HepG2 (cell line): ENCODE results near the gene SLC22A31. TPM values are rescaled to one million over a fixed set of nuclear protein-coding genes. Genes with fewer than 3 reads are reported as not detected.

Source experiments
- EED ChIP-seq: sonication (generic); formaldehyde crosslinking; IDR thresholded peaks from 2 replicates; pipeline ENCODE4 v1.5.0; 2020; ENCODE audit warnings: mild to moderate bottlenecking, missing genetic modification reagents
- ESRRA ChIP-seq: sonication (generic); formaldehyde crosslinking; IDR thresholded peaks from 2 replicates; pipeline ENCODE4 v1.5.1; 2020; ENCODE audit warnings: mild to moderate bottlenecking, low read depth, missing genetic modification reagents
- FOXP1 ChIP-seq, 2 experiments: fragments of 450-650 bp in 1 of 2; IDR thresholded peaks; 2 replicates each; pipeline ENCODE4 v1.6.1; 2017 to 2018; ENCODE audit warnings: antibody characterized with exemption in 1 of 2
- JUND ChIP-seq: sonication (generic); formaldehyde crosslinking; IDR thresholded peaks from 2 replicates; pipeline ENCODE4 v1.8.0; 2022; ENCODE audit warnings: mild to moderate bottlenecking, missing genetic modification reagents
- MED1 ChIP-seq: sonication (generic); formaldehyde crosslinking; IDR thresholded peaks from 2 replicates; pipeline ENCODE4 v1.4.0; 2020; ENCODE audit warnings: missing genetic modification reagents
- PRMT3 ChIP-seq: sonication (generic); formaldehyde crosslinking; IDR thresholded peaks from 2 replicates; pipeline ENCODE4 v1.8.1; 2022; ENCODE audit warnings: low read depth, mild to moderate bottlenecking, moderate library complexity, missing genetic modification reagents, borderline replicate concordance
- RARG ChIP-seq: sonication (generic); formaldehyde crosslinking; IDR thresholded peaks from 2 replicates; pipeline ENCODE4 v1.4.0; 2020; ENCODE audit warnings: low read depth, mild to moderate bottlenecking, missing genetic modification reagents
- TCF7 ChIP-seq: sonication (generic); IDR thresholded peaks from 2 replicates; pipeline ENCODE4 v1.6.1; 2016; ENCODE audit warnings: antibody characterized with exemption, low read depth
- TGIF2 ChIP-seq: IDR thresholded peaks from 2 replicates; pipeline ENCODE4 v1.6.1; 2016; ENCODE audit warnings: control low read depth, missing compliant biosample characterization
- XBP1 ChIP-seq: sonication (generic); formaldehyde crosslinking; IDR thresholded peaks from 2 replicates; pipeline ENCODE4 v1.5.0; 2020; ENCODE audit warnings: missing genetic modification reagents
- ZFP90 ChIP-seq: sonication (generic); formaldehyde crosslinking; IDR thresholded peaks from 2 replicates; pipeline ENCODE4 v1.8.0; 2022; ENCODE audit warnings: missing genetic modification reagents, mild to moderate bottlenecking, inconsistent platforms, borderline replicate concordance
- ZNF3 ChIP-seq: IDR thresholded peaks from 2 replicates; pipeline ENCODE4 v1.7.0; 2017; ENCODE audit warnings: inconsistent platforms
- ZNF496 ChIP-seq: sonication (generic); formaldehyde crosslinking; IDR thresholded peaks from 2 replicates; pipeline ENCODE4 v1.8.1; 2023; ENCODE audit warnings: mild to moderate bottlenecking, moderate library complexity, missing genetic modification reagents; ENCODE audit not compliant: insufficient replicate concordance
- ZNF501 ChIP-seq: sonication (generic); formaldehyde crosslinking; IDR thresholded peaks from 2 replicates; pipeline ENCODE4 v1.5.1; 2020; ENCODE audit warnings: mild to moderate bottlenecking, moderate library complexity, missing genetic modification reagents
- ZNF556 ChIP-seq: sonication (generic); formaldehyde crosslinking; IDR thresholded peaks from 2 replicates; pipeline ENCODE4 v1.4.0; 2020; ENCODE audit warnings: mild to moderate bottlenecking, missing genetic modification reagents, borderline replicate concordance
- ZNF746 ChIP-seq: sonication (generic); formaldehyde crosslinking; IDR thresholded peaks from 2 replicates; pipeline ENCODE4 v1.8.0; 2022; ENCODE audit warnings: mild to moderate bottlenecking, missing genetic modification reagents
- ZNF816 ChIP-seq: sonication (generic); formaldehyde crosslinking; IDR thresholded peaks from 2 replicates; pipeline ENCODE4 v1.8.0; 2022; ENCODE audit warnings: missing genetic modification reagents, mild to moderate bottlenecking, borderline replicate concordance
- ZNF841 ChIP-seq: sonication (generic); formaldehyde crosslinking; IDR thresholded peaks from 2 replicates; pipeline ENCODE4 v1.8.1; 2023; ENCODE audit warnings: missing genetic modification reagents, borderline replicate concordance
- ZZZ3 ChIP-seq: sonication (generic); formaldehyde crosslinking; IDR thresholded peaks from 2 replicates; pipeline ENCODE4 v1.4.0; 2020; ENCODE audit warnings: missing genetic modification reagents, mild to moderate bottlenecking, borderline replicate concordance
- polyA plus RNA-seq, 8 experiments: library from polyadenylated mRNA; depleted of rRNA in 3 of 8; stranded (reverse) in 7 of 8; unstranded in 1 of 8; fragments of >200 nt; fragmentation: Illumina TruSeq in 4 of 8; extraction: Trizol in 4 of 8; gene quantifications; 2 replicates each; pipeline versions ENCODE4 v1.2.1 to v1.2.3, GENCODE V29; 2011 to 2016; ENCODE audit warnings: low read depth in 4 of 8, missing spikeins in 1 of 8, mixed read lengths in 1 of 8; ENCODE audit not compliant: insufficient read depth in 1 of 8
- total RNA-seq, 5 experiments: library from RNA; depleted of rRNA; stranded (reverse); fragments of >200 nt; fragmentation: Illumina TruSeq; extraction: Trizol; gene quantifications; 2 replicates each; pipeline ENCODE4 v1.2.3, GENCODE V29; 2016; ENCODE audit warnings: low read depth in 1 of 5
- TF ChIP-seq, protein P1 (sequence below): sonication (generic); formaldehyde crosslinking; IDR thresholded peaks from 2 replicates; pipeline ENCODE4 v1.4.0; 2020; ENCODE audit warnings: missing genetic modification reagents
- TF ChIP-seq, protein P2 (sequence below): sonication (generic); formaldehyde crosslinking; IDR thresholded peaks from 2 replicates; pipeline ENCODE4 v1.8.1; 2023; ENCODE audit warnings: mild to moderate bottlenecking, missing genetic modification reagents
- TF ChIP-seq, protein P3 (sequence below): IDR thresholded peaks from 2 replicates; pipeline ENCODE4 v1.6.1; 2016
- TF ChIP-seq, protein P4 (sequence below): sonication (generic); formaldehyde crosslinking; IDR thresholded peaks from 2 replicates; pipeline ENCODE4 v1.8.1; 2023; ENCODE audit warnings: mild to moderate bottlenecking, missing genetic modification reagents, borderline replicate concordance
- TF ChIP-seq, protein P5 (sequence below): sonication (generic); formaldehyde crosslinking; IDR thresholded peaks from 2 replicates; pipeline ENCODE4 v1.9.0; 2021; ENCODE audit warnings: missing genetic modification reagents, borderline replicate concordance

The SLC22A31 gene
- total and polyA plus RNA-seq, 2 of the 13 experiments (the other 11 are each of a cell fraction or from before 2014, with no cell fraction given) = 67.3 to 83.3 TPM

DNA sequence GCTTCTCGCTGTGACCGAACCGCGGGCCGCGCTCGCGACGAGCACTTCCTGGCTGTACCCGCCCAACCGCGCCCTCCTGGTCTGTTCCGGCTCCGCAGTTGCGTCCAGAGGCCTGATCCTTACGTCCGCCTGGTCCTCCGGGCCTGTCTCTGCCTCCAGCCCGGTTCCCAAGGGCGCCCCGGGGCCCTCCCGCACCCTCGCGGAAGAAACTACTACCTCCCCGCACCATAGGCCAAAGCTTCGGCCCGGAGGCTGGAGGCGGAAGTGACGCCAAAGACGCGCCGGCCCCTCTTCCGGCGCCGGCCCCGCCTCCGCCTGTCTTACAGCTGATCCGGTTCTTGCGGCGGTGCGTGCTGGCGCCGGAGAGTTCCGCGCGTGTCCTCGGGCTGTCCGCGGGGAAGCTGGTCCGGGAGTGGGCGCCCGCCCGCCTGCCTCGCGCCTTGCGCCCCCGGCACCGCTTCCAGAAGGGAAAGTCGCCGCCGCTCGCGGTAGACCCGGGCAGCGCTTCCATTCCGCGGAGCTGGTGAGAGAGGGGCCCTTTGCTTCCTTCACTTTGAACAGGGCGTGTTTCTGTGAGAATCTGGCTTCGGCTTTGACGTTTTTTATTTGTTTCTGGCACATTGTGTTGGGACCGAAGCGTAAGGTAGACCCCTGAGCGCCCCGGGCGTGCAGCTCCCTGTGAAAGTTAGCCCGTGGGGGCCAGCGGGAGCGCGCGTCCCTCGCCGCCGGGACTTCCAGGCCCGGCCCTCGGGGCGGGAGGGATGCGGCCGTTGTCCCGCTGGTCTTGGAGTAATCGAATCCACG lies 17.3 kb upstream of the SLC22A31 start, which contains the start of gene ZNF778 (continued):
- TF ChIP-seq JUND (CRISPR knock-in tag) (peak; percentile 62; the same call in 1 of the 2 replicates), ZZZ3 (CRISPR knock-in tag) (peak; percentile 92), EED (CRISPR knock-in tag) (peak; percentile 98), ZNF501 (CRISPR knock-in tag) (peak; percentile 98), ZFP90 (peak; percentile 92), PRMT3 (CRISPR knock-in tag) (no peak), ZNF816 (CRISPR knock-in tag) (no peak; the same call in 1 of the 2 replicates), TGIF2 (CRISPR knock-in tag) (peak; percentile 84), ZNF496 (no peak), XBP1 (peak; percentile 56; the same call in 1 of the 2 replicates), ESRRA (peak; percentile 59; the same call in 1 of the 2 replicates), ZNF746 (CRISPR knock-in tag) (peak; percentile 69; the same call in 1 of the 2 replicates), ZNF556 (peak; percentile 90; the same call in 1 of the 2 replicates), RARG (no peak), ZNF841 (no peak), ZNF3 (CRISPR knock-in tag) (peak; percentile 42; the same call in 1 of the 2 replicates), TCF7 (no peak), MED1 (CRISPR knock-in tag) (peak; percentile 57), FOXP1 (IDR thresholded peaks at IDR 0.05) (no peak), FOXP1 (CRISPR knock-in tag; IDR thresholded peaks at IDR 0.05) (no peak)
- TF ChIP-seq, protein P1, sequence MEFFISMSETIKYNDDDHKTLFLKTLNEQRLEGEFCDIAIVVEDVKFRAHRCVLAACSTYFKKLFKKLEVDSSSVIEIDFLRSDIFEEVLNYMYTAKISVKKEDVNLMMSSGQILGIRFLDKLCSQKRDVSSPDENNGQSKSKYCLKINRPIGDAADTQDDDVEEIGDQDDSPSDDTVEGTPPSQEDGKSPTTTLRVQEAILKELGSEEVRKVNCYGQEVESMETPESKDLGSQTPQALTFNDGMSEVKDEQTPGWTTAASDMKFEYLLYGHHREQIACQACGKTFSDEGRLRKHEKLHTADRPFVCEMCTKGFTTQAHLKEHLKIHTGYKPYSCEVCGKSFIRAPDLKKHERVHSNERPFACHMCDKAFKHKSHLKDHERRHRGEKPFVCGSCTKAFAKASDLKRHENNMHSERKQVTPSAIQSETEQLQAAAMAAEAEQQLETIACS (CRISPR knock-in tag) = peak; percentile 75
- TF ChIP-seq, protein P2, sequence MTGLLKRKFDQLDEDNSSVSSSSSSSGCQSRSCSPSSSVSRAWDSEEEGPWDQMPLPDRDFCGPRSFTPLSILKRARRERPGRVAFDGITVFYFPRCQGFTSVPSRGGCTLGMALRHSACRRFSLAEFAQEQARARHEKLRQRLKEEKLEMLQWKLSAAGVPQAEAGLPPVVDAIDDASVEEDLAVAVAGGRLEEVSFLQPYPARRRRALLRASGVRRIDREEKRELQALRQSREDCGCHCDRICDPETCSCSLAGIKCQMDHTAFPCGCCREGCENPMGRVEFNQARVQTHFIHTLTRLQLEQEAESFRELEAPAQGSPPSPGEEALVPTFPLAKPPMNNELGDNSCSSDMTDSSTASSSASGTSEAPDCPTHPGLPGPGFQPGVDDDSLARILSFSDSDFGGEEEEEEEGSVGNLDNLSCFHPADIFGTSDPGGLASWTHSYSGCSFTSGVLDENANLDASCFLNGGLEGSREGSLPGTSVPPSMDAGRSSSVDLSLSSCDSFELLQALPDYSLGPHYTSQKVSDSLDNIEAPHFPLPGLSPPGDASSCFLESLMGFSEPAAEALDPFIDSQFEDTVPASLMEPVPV = no peak
- TF ChIP-seq, protein P3, sequence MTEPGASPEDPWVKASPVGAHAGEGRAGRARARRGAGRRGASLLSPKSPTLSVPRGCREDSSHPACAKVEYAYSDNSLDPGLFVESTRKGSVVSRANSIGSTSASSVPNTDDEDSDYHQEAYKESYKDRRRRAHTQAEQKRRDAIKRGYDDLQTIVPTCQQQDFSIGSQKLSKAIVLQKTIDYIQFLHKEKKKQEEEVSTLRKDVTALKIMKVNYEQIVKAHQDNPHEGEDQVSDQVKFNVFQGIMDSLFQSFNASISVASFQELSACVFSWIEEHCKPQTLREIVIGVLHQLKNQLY (CRISPR knock-in tag) = peak; percentile 61; the same call in 1 of the 2 replicates
- TF ChIP-seq, protein P4, sequence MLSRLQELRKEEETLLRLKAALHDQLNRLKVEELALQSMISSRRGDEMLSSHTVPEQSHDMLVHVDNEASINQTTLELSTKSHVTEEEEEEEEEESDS (CRISPR knock-in tag) = no peak
- TF ChIP-seq, protein P5, sequence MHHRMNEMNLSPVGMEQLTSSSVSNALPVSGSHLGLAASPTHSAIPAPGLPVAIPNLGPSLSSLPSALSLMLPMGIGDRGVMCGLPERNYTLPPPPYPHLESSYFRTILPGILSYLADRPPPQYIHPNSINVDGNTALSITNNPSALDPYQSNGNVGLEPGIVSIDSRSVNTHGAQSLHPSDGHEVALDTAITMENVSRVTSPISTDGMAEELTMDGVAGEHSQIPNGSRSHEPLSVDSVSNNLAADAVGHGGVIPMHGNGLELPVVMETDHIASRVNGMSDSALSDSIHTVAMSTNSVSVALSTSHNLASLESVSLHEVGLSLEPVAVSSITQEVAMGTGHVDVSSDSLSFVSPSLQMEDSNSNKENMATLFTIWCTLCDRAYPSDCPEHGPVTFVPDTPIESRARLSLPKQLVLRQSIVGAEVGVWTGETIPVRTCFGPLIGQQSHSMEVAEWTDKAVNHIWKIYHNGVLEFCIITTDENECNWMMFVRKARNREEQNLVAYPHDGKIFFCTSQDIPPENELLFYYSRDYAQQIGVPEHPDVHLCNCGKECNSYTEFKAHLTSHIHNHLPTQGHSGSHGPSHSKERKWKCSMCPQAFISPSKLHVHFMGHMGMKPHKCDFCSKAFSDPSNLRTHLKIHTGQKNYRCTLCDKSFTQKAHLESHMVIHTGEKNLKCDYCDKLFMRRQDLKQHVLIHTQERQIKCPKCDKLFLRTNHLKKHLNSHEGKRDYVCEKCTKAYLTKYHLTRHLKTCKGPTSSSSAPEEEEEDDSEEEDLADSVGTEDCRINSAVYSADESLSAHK (CRISPR knock-in tag) = 0 out of 2 replicates have a peak, but pooled peaks have one; percentile 28
